CD4-positive, alpha-beta memory T cell (primary cell): Measurements from ENCODE around the gene HLA-DQB1. TPM values are rescaled to one million over a fixed set of nuclear protein-coding genes. Genes with fewer than 3 reads are reported as not detected.

Experiments
- CTCF ChIA-PET: fragments of 350-600 bp; sonication (Branson Sonifier 250); formaldehyde crosslinking; loops from one replicate; lab custom pipeline; 2021; ENCODE audit warnings: inconsistent platforms; ENCODE audit not compliant: partially characterized antibody; lab: Charles Lee
- POLR2A ChIA-PET: fragments of 350-600 bp; sonication (Branson Sonifier 250); formaldehyde crosslinking; loops from one replicate; lab custom pipeline; 2021; ENCODE audit not compliant: partially characterized antibody; lab: Charles Lee
- DNase-seq, 5 donors: peaks; one replicate each; pipeline versions ENCODE4 v3.0.0 to v3.0.0-alpha.2; 2020 to 2022; ENCODE audit warnings: mixed read lengths in 1 of 5
- H3K27ac ChIP-seq: one replicate; pipeline ENCODE4 v1.7.0; 2013; ENCODE audit warnings: low read depth, low read length
- H3K27me3 ChIP-seq: 2 replicates; pipeline ENCODE4 v1.7.0; 2013; ENCODE audit warnings: mild to moderate bottlenecking, low read length, moderate library complexity; ENCODE audit not compliant: insufficient read depth
- H3K36me3 ChIP-seq: 2 replicates; pipeline ENCODE4 v1.7.0; 2013; ENCODE audit warnings: mild to moderate bottlenecking, low read length, moderate library complexity; ENCODE audit not compliant: insufficient read depth
- H3K4me1 ChIP-seq: 2 replicates; pipeline ENCODE4 v1.7.0; 2013; ENCODE audit warnings: mild to moderate bottlenecking, low read length, moderate library complexity; ENCODE audit not compliant: insufficient read depth
- H3K4me3 ChIP-seq, 2 donors: one replicate each; pipeline ENCODE4 v1.7.0; 2013; ENCODE audit warnings: low read length in 2 of 2, mild to moderate bottlenecking in 1 of 2
- H3K9me3 ChIP-seq, 2 donors: one replicate each; pipeline ENCODE4 v1.7.0; 2013; ENCODE audit warnings: low read length in 2 of 2, control low read depth in 1 of 2; ENCODE audit not compliant: control insufficient read depth in 1 of 2
- H3K27ac Mint-ChIP-seq, 7 donors: one replicate each; pipeline ENCODE4 v1.8.0; 2020 to 2021; ENCODE audit warnings: mixed read lengths in 7 of 7, mild to moderate bottlenecking in 6 of 7, inconsistent platforms in 3 of 7, moderate library complexity in 3 of 7
- H3K27me3 Mint-ChIP-seq, 2 donors: one replicate each; pipeline ENCODE4 v1.8.0; 2020 to 2021; ENCODE audit warnings: mixed read lengths in 2 of 2
- H3K36me3 Mint-ChIP-seq, 2 donors: one replicate each; pipeline ENCODE4 v1.8.0; 2020 to 2021; ENCODE audit warnings: mixed read lengths in 2 of 2, inconsistent platforms in 1 of 2, mild to moderate bottlenecking in 1 of 2
- H3K4me1 Mint-ChIP-seq, 4 donors: one replicate each; pipeline ENCODE4 v1.8.0; 2020 to 2021; ENCODE audit warnings: mixed read lengths in 4 of 4, mild to moderate bottlenecking in 1 of 4
- H3K4me3 Mint-ChIP-seq, 8 donors: one replicate each; pipeline ENCODE4 v1.8.0; 2020 to 2021; ENCODE audit warnings: mixed read lengths in 8 of 8, mild to moderate bottlenecking in 7 of 8, moderate library complexity in 6 of 8, inconsistent platforms in 3 of 8
- H3K9me3 Mint-ChIP-seq, 8 donors: one replicate each; pipeline ENCODE4 v1.8.0; 2020 to 2021; ENCODE audit warnings: mixed read lengths in 8 of 8, mild to moderate bottlenecking in 5 of 8, inconsistent platforms in 3 of 8, moderate library complexity in 1 of 8
- intact Hi-C: fragments of 100-400 bp; cut with micrococcal nuclease; formaldehyde crosslinking; loops from one replicate; pipeline ENCODE4 v1.15.1; 2023
- polyA plus RNA-seq, 2 donors: library from polyadenylated mRNA; unstranded; fragments of 300-500 nt; fragmentation: Illumina TruSeq; gene quantifications; one replicate each; pipeline ENCODE4 v1.2.3, GENCODE V29; 2021
- total RNA-seq, 2 experiments: library from RNA; stranded (reverse); gene quantifications; one replicate each; pipeline ENCODE4 v1.2.3, GENCODE V29; 2021

Gene HLA-DQB1
- total and polyA plus RNA-seq, 4 experiments from 2014 or later, result 1.4 to 11.1 (median 8.1) TPM

- Histone ChIP-seq H3K4me1 (peaks cover 53% of the 10 kb centered on the region), H3K27me3 (no peaks in the 10 kb centered on the region), H3K9me3 (no peaks in the 10 kb centered on the region), H3K36me3 (no peaks in the 10 kb centered on the region), H3K4me3 (peak overlapping the region in 1 of 2 donors; percentile 30), H3K27ac (peak overlapping the region; percentile 85)
- Mint-ChIP-seq H3K27ac (peak overlapping the region; percentile 82 to 99 (median 95)), H3K27me3 (no peaks in the 10 kb centered on the region), H3K9me3 (peaks cover 0 to 6% (median 3%) of the 10 kb centered on the region in 8 donors), H3K4me3 (peak overlapping the region; percentile 28 to 75 (median 71)), H3K36me3 (no peaks in the 10 kb centered on the region), H3K4me1 (peaks cover 37 to 68% (median 44%) of the 10 kb centered on the region in 4 donors)
- ChIA-PET CTCF (interaction anchor here (0.8 to 2.4 kb wide), 15 partner anchors 9 to 209 kb away, joined by 3 to 10 read pairs (median 5); partner anchors contain the start of gene HLA-DQB1), POLR2A (interaction anchor here (0.6 to 2.7 kb wide), 16 partner anchors 10 to 703 kb away, joined by 3 to 15 read pairs (median 4); partner anchors contain the start of genes HLA-DQB1, PSMB8 and TAP2)
- intact Hi-C loops, result loop anchor here (1.0 to 10.0 kb wide), 7 partner anchors 12 to 232 kb away; partner anchors contain the start of genes HLA-DRB1, PSMB9 and TAP1
- peak; percentile 71 to 90 (median 86) for DNase-seq
Observed at GRCh38 chr6:32622545-32623401, 43.7 kb downstream of the HLA-DQB1 start.

DNA sequence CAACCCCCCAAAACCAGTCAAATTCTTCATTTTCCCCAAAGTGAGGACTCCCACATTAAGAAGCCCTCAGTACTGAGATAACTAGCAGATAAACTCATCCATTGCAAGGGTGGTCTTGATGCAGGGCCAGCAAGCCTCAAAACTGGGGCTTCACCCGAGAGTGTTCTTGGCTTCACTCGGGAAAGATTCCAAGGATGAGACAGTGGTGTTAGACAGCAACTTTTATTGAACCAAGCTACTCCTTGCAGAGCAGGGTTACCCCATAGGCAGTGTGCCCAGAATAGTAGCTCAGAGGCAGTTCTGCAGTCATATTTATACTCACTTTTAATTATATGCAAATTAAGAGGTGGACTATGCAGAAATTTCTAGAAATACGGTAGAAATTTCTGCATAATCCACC, 45.1 kb downstream of the HLA-DQB1 start:
- Mint-ChIP-seq H3K27me3 (no peaks in the 10 kb centered on the region), H3K27ac (peak overlapping the region in 6 of 7 donors; percentile 19 to 99 (median 88)), H3K4me1 (peaks cover 36 to 60% (median 42%) of the 10 kb centered on the region in 4 donors), H3K4me3 (peak overlapping the region in 1 of 8 donors; percentile 2), H3K9me3 (peaks cover 0 to 6% (median 4%) of the 10 kb centered on the region in 8 donors), H3K36me3 (no peaks in the 10 kb centered on the region)
- DNase-seq, result no peak
- H3K9me3 ChIP-seq, result no peaks in the 10 kb centered on the region
- H3K36me3 ChIP-seq, result no peaks in the 10 kb centered on the region
- H3K4me1 ChIP-seq, result peaks cover 43% of the 10 kb centered on the region
- CTCF ChIA-PET, result interaction anchor here (0.9 to 2.4 kb wide), 7 partner anchors 9 to 90 kb away, joined by 3 to 10 read pairs (median 6); no protein-coding TSS in a partner anchor
- no peak overlapping the region for H3K27ac ChIP-seq
- intact Hi-C loops, result loop anchor here (10.0 kb wide), 2 partner anchors 207 to 233 kb away; partner anchors contain the start of genes PSMB9 and TAP1
- H3K27me3 ChIP-seq, result no peaks in the 10 kb centered on the region
- H3K4me3 ChIP-seq, result no peak overlapping the region
- POLR2A ChIA-PET, result interaction anchor here (2.4 to 2.7 kb wide), 2 partner anchors 45 to 350 kb away, joined by 11 to 15 read pairs; partner anchors contain the start of gene HLA-DQB1

- Mint-ChIP-seq H3K27ac (no peak overlapping the region), H3K4me3 (no peak overlapping the region), H3K9me3 (peaks cover 0 to 6% (median 4%) of the 10 kb centered on the region in 8 donors), H3K4me1 (peaks cover 16 to 30% (median 20%) of the 10 kb centered on the region in 4 donors), H3K36me3 (no peaks in the 10 kb centered on the region), H3K27me3 (no peaks in the 10 kb centered on the region)
- ChIA-PET POLR2A (no interaction called here), CTCF (no interaction called here)
- H3K4me1 ChIP-seq, result peaks cover 19% of the 10 kb centered on the region
- H3K27ac ChIP-seq, result no peak overlapping the region
- intact Hi-C loops, result no loop called here
- H3K9me3 ChIP-seq, result no peaks in the 10 kb centered on the region
- no peak for DNase-seq
- H3K27me3 ChIP-seq, result no peaks in the 10 kb centered on the region
- H3K4me3 ChIP-seq, result no peak overlapping the region
- no peaks in the 10 kb centered on the region for H3K36me3 ChIP-seq
Observed at GRCh38 chr6:32617751-32618150, 48.7 kb downstream of the HLA-DQB1 start.

DNA sequence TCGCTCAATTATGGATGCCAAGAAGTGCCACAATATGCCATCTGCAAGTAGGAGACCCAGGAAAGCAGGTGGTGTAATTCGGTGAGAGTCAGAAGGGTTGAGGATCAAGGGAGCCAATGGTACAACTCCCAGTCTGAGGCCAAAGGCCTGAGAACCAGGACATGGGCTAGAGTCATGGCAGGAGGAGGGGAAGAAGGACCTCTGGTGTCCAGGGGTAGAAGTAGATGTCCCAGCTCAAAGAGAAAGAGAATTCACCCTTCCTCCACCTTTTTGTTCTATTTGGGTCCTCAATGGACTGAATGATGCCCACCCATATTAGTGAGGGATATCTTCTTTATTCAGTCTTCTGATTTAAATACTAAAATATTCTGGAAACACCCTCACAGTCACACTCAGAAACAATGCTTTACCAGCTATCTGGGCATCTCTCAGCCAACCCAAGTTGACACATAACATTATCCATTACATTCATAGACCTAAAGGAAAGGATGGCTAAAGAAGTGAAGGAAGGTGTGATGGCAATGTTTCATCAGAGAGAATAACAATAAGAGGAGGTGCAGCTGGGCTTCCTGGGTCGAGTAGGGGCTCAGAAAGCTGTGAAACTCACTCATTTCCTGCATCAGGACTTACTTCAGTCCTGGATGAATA, 50.4 kb downstream of the HLA-DQB1 start:
- Mint-ChIP-seq H3K27ac (peak overlapping the region in 1 of 7 donors; percentile 46), H3K4me3 (no peak overlapping the region), H3K9me3 (peaks cover 0 to 6% (median 4%) of the 10 kb centered on the region in 8 donors), H3K36me3 (no peaks in the 10 kb centered on the region), H3K27me3 (no peaks in the 10 kb centered on the region), H3K4me1 (peaks cover 1 to 13% (median 4%) of the 10 kb centered on the region in 4 donors)
- POLR2A ChIA-PET, result no interaction called here
- intact Hi-C loops, result no loop called here
- Histone ChIP-seq H3K27ac (no peak overlapping the region), H3K27me3 (no peaks in the 10 kb centered on the region), H3K36me3 (no peaks in the 10 kb centered on the region), H3K4me1 (peaks cover 2% of the 10 kb centered on the region), H3K9me3 (no peaks in the 10 kb centered on the region), H3K4me3 (no peak overlapping the region)
- DNase-seq, result no peak
- CTCF ChIA-PET, result interaction anchor here (1.4 kb wide), 1 partner anchor 203 kb away, joined by 4 read pairs; no protein-coding TSS in a partner anchor

- H3K27ac Mint-ChIP-seq, result no peak overlapping the region
- no peak overlapping the region for H3K4me3 Mint-ChIP-seq
- no peaks in the 10 kb centered on the region for H3K36me3 Mint-ChIP-seq
- intact Hi-C loops, result no loop called here
- H3K36me3 ChIP-seq, result no peaks in the 10 kb centered on the region
- no peak overlapping the region for H3K27ac ChIP-seq
- no peaks in the 10 kb centered on the region for H3K9me3 ChIP-seq
- no peaks in the 10 kb centered on the region for H3K27me3 ChIP-seq
- H3K4me1 ChIP-seq, result peaks cover 12% of the 10 kb centered on the region
- H3K27me3 Mint-ChIP-seq, result no peaks in the 10 kb centered on the region
- POLR2A ChIA-PET, result no interaction called here
- CTCF ChIA-PET, result no interaction called here
- no peak overlapping the region for H3K4me3 ChIP-seq
- H3K9me3 Mint-ChIP-seq, result peaks cover 0 to 6% (median 4%) of the 10 kb centered on the region in 8 donors
- DNase-seq, result no peak
- H3K4me1 Mint-ChIP-seq, result peaks cover 0 to 4% (median under 1%) of the 10 kb centered on the region in 4 donors
Observed at GRCh38 chr6:32614366-32615081, 51.9 kb downstream of the HLA-DQB1 start.

- Mint-ChIP-seq H3K27me3 (no peaks in the 10 kb centered on the region), H3K4me1 (peaks cover under 1 to 4% (median 2%) of the 10 kb centered on the region in 4 donors), H3K4me3 (no peak overlapping the region), H3K36me3 (no peaks in the 10 kb centered on the region), H3K27ac (peak overlapping the region in 1 of 7 donors; percentile 9), H3K9me3 (peaks cover 0 to 5% (median 4%) of the 10 kb centered on the region in 8 donors)
- Histone ChIP-seq H3K27ac (no peak overlapping the region), H3K36me3 (no peaks in the 10 kb centered on the region), H3K4me1 (peaks cover 15% of the 10 kb centered on the region), H3K4me3 (no peak overlapping the region), H3K27me3 (no peaks in the 10 kb centered on the region), H3K9me3 (no peaks in the 10 kb centered on the region)
- intact Hi-C loops, result no loop called here
- CTCF ChIA-PET, result interaction anchor here (1.0 kb wide), 1 partner anchor 10 kb away, joined by 3 read pairs; no protein-coding TSS in a partner anchor
- DNase-seq, result no peak
- POLR2A ChIA-PET, result no interaction called here
Observed at GRCh38 chr6:32613475-32613874, 53.0 kb downstream of the HLA-DQB1 start.
